ENCODE results near the gene SPNS2. TPM values are rescaled to one million over a fixed set of nuclear protein-coding genes. Genes with fewer than 3 reads are reported as not detected.
A peak's percentile ranks its signal among the peaks of the same experiment; 100 is the strongest.

The SPNS2 gene
- total RNA-seq, 2 donors from 2014 or later, result 7.2 to 16.8 TPM

DNA sequence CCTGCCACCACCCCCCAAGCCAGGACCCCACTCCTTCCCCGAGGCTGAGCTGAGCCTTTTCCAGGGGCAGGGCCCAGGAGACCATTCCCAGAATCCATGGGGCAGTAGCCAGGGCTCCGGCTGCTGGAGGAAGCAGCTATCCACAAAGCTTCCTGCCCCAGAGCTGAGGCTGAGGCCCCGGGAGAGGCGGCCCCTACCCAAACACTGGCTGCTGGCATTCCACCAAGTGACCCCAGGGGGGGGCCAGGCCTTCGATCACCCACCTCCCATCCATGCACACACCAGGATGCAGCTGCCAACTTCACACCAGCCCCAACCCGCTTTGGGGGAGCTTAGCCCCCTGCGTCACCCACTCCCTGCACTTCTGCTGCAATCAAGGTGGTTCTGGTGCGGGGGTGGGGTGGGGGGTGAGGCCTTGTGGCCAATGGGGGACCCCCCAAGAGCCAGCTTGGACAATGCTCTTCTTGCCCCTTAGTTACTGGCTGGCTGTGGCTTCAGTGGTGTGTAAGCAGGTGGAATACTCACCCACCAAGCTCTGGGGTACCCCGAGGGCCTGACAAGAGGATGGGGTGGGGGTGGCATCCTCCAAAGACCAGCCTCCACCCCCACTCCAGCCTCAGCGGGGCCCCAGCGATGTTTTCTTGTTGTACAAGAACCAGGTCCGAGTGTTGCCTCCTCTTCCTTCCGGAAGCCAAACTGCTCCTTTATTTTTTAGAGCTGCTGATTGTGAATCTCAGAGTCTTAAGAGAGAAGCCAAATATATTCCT lies 39.7 kb downstream of the SPNS2 start:
- Histone ChIP-seq H3K27me3 (no peaks in the 10 kb centered on the region), H3K9me3 (no peaks in the 10 kb centered on the region), H3K27ac (peak overlapping the region; percentile 54 to 56), H3K36me3 (peaks cover 57% of the 10 kb centered on the region), H3K4me3 (no peak overlapping the region), H3K4me1 (peaks cover 0 to 77% of the 10 kb centered on the region in 2 donors)
- TF ChIP-seq, protein P1, sequence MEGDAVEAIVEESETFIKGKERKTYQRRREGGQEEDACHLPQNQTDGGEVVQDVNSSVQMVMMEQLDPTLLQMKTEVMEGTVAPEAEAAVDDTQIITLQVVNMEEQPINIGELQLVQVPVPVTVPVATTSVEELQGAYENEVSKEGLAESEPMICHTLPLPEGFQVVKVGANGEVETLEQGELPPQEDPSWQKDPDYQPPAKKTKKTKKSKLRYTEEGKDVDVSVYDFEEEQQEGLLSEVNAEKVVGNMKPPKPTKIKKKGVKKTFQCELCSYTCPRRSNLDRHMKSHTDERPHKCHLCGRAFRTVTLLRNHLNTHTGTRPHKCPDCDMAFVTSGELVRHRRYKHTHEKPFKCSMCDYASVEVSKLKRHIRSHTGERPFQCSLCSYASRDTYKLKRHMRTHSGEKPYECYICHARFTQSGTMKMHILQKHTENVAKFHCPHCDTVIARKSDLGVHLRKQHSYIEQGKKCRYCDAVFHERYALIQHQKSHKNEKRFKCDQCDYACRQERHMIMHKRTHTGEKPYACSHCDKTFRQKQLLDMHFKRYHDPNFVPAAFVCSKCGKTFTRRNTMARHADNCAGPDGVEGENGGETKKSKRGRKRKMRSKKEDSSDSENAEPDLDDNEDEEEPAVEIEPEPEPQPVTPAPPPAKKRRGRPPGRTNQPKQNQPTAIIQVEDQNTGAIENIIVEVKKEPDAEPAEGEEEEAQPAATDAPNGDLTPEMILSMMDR (IDR thresholded peaks at IDR 0.05), result no peak
- no peak for DNase-seq (ENCODE audit: low spot score)

DNA sequence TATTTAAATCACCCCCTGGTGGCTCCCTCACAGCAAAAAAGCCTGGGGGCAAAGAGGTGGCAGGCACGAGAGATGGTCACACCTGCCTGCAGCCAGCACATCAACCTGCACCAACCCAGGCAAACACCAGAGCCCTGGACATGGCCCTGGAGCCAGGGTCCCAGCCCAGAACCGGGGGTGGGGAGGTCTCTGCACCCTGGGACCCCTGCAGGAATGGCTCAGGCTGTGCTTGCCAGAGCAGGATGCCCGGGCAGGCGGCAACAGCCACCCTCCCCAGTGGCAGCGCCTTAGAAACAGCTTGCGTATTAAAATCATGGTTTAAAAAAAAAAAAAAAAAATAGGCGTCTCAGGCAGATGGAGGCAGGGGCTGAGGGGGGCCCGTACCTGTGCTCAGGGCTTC lies 40.3 kb downstream of the SPNS2 start:
- H3K4me1 ChIP-seq, result peaks cover 0 to 71% of the 10 kb centered on the region in 2 donors
- H3K9me3 ChIP-seq, result no peaks in the 10 kb centered on the region
- H3K27me3 ChIP-seq, result no peaks in the 10 kb centered on the region
- TF ChIP-seq, protein P1 (IDR thresholded peaks at IDR 0.05), result no peak
- peaks cover 61% of the 10 kb centered on the region for H3K36me3 ChIP-seq
- no peak for DNase-seq (ENCODE audit: low spot score)
- H3K4me3 ChIP-seq, result no peak overlapping the region
- no peak overlapping the region for H3K27ac ChIP-seq

DNA sequence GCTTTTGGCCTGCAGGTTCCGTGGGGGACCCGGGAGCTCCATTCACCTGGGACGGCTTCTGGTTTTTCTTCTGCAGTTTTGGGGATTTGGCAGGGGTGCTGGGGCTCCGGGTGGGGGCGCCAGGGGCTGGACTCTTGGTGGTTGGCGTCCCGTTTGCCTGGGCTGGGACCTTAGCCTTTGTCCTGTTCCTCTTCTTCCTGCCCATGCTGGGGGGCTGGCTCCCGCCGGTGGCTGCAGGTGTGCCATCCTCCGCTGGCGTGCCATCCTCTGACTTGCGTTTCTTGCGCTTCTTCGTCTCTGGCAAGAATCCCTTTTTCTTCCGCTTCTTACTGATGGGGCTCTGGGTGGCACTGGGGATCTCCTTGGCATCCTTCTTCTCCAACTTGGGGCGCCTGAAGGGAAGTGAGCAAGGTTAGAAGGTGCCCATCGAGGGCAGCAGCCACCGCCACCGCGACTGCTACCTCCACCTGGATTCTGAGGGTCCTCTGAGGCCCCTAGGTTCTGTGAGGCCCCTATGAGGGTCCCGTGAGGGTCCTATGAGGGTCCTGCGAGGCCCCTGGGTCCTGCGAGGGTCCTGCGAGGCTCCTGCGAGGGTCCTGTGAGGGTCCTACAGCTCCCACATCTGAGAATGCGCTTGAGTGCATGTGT lies 41.0 kb downstream of the SPNS2 start:
- peak overlapping the region in 1 of 2 donors; percentile 43 for H3K27ac ChIP-seq

DNA sequence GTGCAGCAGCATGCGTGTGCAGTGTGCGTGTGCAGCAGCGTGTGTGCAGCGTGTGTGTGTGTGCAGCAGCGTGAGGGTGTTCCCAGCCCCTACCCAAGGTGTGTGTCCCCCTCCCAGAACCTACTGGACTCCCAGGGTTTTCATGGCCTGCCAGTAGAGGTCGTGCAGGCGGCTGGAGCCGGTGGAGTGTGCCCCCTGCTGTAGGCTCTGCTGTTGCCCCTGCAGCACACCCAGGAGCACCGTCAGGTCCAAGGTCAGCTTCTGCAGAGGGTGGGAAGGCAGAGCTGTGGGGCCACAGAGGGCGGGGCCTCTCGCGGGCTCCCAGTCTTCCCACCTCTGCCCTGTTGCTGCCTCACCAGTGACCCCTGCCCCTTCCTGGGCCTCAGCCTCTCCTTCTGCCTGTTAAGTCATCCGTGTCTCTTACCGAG lies 41.6 kb downstream of the SPNS2 start:
- DNase-seq (ENCODE audit: low spot score), result no peak
- Histone ChIP-seq H3K36me3 (peaks cover 71% of the 10 kb centered on the region), H3K27ac (peak overlapping the region; percentile 35 to 43), H3K9me3 (no peaks in the 10 kb centered on the region), H3K4me3 (no peak overlapping the region), H3K27me3 (no peaks in the 10 kb centered on the region), H3K4me1 (peaks cover 0 to 59% of the 10 kb centered on the region in 2 donors)
- TF ChIP-seq, protein P1 (IDR thresholded peaks at IDR 0.05), result peak in 1 of 2 donors; percentile 38

More for the DNA sequence above, 41.0 kb downstream of the SPNS2 start:
- Histone ChIP-seq H3K36me3 (peaks cover 67% of the 10 kb centered on the region), H3K9me3 (no peaks in the 10 kb centered on the region), H3K27me3 (no peaks in the 10 kb centered on the region), H3K4me3 (no peak overlapping the region), H3K4me1 (peaks cover 0 to 64% of the 10 kb centered on the region in 2 donors)
- TF ChIP-seq, protein P1 (IDR thresholded peaks at IDR 0.05), result no peak
- DNase-seq (ENCODE audit: low spot score), result no peak

DNA sequence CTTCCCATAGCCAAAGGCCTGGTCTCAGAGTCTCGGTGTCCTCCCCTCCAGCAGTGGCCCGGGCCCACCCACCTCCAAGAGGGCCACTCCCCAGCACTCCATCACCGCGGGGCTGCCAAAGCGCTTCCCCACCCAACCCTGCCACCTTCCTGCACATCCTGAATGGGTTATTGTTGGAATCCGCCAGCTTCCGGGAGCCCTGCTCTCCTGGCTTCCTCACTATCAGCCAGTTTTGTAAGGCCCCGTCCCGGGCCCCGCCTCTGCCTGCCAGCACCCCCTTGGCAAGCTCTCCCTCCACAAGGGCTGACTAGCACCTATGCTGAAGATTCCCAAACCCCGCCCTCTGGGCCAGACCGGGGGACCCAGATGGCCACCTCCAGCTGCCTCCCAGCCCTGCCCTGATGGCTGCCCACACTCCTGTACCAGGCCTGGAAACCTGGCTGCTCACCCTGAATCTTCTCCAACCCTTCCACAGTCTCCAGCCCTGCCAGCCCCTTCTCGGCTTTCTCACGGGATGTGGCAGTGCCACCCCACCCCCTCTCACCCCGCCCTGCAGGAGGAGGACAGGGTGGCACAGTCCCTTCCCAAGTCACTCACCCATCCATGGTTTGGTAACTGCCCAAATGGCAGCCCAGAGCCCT lies 42.1 kb downstream of the SPNS2 start:
- peak overlapping the region; percentile 35 to 43 for H3K27ac ChIP-seq
- no peaks in the 10 kb centered on the region for H3K27me3 ChIP-seq
- no peaks in the 10 kb centered on the region for H3K9me3 ChIP-seq
- no peak overlapping the region for H3K4me3 ChIP-seq
- TF ChIP-seq, protein P1 (IDR thresholded peaks at IDR 0.05), result no peak
- H3K4me1 ChIP-seq, result peaks cover 0 to 53% of the 10 kb centered on the region in 2 donors
- no peak for DNase-seq (ENCODE audit: low spot score)
- peaks cover 71% of the 10 kb centered on the region for H3K36me3 ChIP-seq

All from right atrium auricular region (tissue), 2 donors.